ENCODE data around the gene POGK. TPM values are rescaled to one million over a fixed set of nuclear protein-coding genes. Genes with fewer than 3 reads are reported as not detected.

The POGK gene
- polyA plus RNA-seq, 1 donor: 13.6 TPM

GRCh38 chr1:166903232-166903631 is 64.0 kb downstream of the POGK start:
- DNase-seq (ENCODE audit: low read depth): no peak

- DNase-seq (ENCODE audit: low read depth): no peak
Observed at GRCh38 chr1:166905136-166905535, 65.9 kb downstream of the POGK start.

DNA sequence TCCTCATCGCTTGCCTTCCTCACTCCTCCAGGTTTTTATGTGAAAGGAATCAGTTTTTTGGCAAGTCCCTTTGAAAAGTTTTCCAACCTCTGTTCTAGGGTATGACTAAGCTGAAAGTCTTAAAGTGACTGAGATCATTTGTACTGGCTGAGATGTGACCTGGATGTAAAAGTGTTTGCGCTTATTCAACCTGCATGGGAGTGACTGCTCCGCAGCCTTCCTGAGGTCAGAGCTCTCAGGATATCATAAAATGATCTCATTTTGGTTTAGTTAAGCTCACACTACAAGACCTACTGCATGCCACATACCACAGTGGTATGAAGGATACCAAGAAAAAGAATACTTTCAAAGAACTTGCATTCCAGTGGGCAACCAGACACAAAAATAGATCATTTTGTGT is 66.6 kb downstream of the POGK start:
- no peak for DNase-seq (ENCODE audit: low read depth)

Other genes with a start within 250 kb of the POGK start
- gene TADA1, start 36.8 kb downstream of the POGK start, polyA plus RNA-seq (ENCODE audit: insufficient read length): 12.5 TPM
- 2.5 TPM for gene ILDR2, start 136.1 kb downstream of the POGK start, polyA plus RNA-seq (ENCODE audit: insufficient read length)
- 0.34 TPM for gene MAEL, start 149.8 kb downstream of the POGK start, polyA plus RNA-seq (ENCODE audit: insufficient read length)